Activated T-cell treated with anti-CD3 and anti-CD28 coated beads for 48 hours (primary cell): ENCODE results near the gene OR4F3.
"Not testable (repeated sequence)": the region's sequence is repeated elsewhere in the genome, so short reads cannot be mapped to it uniquely, and the experiment has no call there.

Source experiments
- DNase-seq: peaks from one replicate; pipeline ENCODE4 v3.0.0-alpha.2; 2020; ENCODE audit warnings: low read depth

Gene OR4F3

GRCh38 chr5:181366968-181367367 is at the start of gene OR4F3:
Gene OR4F3, plus strand, starts transcription at chr5:181367268.
- not testable (repeated sequence) for DNase-seq
